ENCODE results near the gene OR52E6. TPM values are rescaled to one million over a fixed set of nuclear protein-coding genes. Genes with fewer than 3 reads are reported as not detected.

The OR52E6 gene
- total RNA-seq, 4 donors from 2014 or later, result not detected

- intact Hi-C loops (cut with DNase I), result no loop called here
- H3K9me3 ChIP-seq, result peaks cover 0 to 4% (median 0%) of the 10 kb centered on the region in 4 donors
- no peak within 1 kb of the TSS for H3K27ac ChIP-seq (replicated peaks in 1 of 4)
- no peak for DNase-seq (ENCODE audit: extremely low spot score)
- TF ChIP-seq, protein P1, sequence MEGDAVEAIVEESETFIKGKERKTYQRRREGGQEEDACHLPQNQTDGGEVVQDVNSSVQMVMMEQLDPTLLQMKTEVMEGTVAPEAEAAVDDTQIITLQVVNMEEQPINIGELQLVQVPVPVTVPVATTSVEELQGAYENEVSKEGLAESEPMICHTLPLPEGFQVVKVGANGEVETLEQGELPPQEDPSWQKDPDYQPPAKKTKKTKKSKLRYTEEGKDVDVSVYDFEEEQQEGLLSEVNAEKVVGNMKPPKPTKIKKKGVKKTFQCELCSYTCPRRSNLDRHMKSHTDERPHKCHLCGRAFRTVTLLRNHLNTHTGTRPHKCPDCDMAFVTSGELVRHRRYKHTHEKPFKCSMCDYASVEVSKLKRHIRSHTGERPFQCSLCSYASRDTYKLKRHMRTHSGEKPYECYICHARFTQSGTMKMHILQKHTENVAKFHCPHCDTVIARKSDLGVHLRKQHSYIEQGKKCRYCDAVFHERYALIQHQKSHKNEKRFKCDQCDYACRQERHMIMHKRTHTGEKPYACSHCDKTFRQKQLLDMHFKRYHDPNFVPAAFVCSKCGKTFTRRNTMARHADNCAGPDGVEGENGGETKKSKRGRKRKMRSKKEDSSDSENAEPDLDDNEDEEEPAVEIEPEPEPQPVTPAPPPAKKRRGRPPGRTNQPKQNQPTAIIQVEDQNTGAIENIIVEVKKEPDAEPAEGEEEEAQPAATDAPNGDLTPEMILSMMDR (IDR thresholded peaks at IDR 0.05), result no peak
- TF ChIP-seq POLR2AphosphoS5 (IDR thresholded peaks at IDR 0.05) (no peak), EP300 (IDR thresholded peaks at IDR 0.05) (no peak), POLR2A (IDR thresholded peaks at IDR 0.05; ENCODE audit: low read depth) (no peak)
- no peak within 1 kb of the TSS for H3K4me3 ChIP-seq
- WGBS, result 76% methylated on average over 3 of the region's 3 CpGs
- H3K4me1 ChIP-seq, result no peaks in the 10 kb centered on the region
- H3K36me3 ChIP-seq, result no peaks in the 10 kb centered on the region
- no peaks in the 10 kb centered on the region for H3K27me3 ChIP-seq
Measured at GRCh38 chr11:5791165-5791564, 50.5 kb downstream of the OR52E6 start, which contains the start of gene OR52N1. OR52N1 (minus strand) TSS chr11:5791265; CDS start chr11:5788816, 2,449 bp downstream.

Other genes starting within 250 kb of the OR52E6 start
- 1 to 10 TPM; 1.8 to 3.4 (median 2.5) TPM for gene TRIM6, start 245.3 kb downstream of the OR52E6 start, total RNA-seq
- 1 to 10 TPM; 3.0 to 5.0 (median 3.9) TPM for gene TRIM34, start 216.9 kb downstream of the OR52E6 start, total RNA-seq
- gene TRIM5, start 156.8 kb downstream of the OR52E6 start, total RNA-seq, result 10 to 100 TPM; 15.9 to 21.5 (median 16.6) TPM
- gene TRIM22, start 152.1 kb downstream of the OR52E6 start, total RNA-seq, result 10 to 100 TPM; 27.1 to 46.6 (median 36.7) TPM
- gene OR56B1, start 105.4 kb downstream of the OR52E6 start, total RNA-seq, result not detected
- gene OR52N4, start 87.7 kb downstream of the OR52E6 start, total RNA-seq, result not detected
- gene OR52N5, start 58.5 kb downstream of the OR52E6 start, total RNA-seq, result under 1 TPM in 1 of 4 donors, not detected in 3; 0.17 TPM
- gene OR52N1, start 50.6 kb downstream of the OR52E6 start, total RNA-seq, result not detected
- gene OR52N2, start 33.0 kb downstream of the OR52E6 start, total RNA-seq, result not detected
- gene OR52E8, start 15.8 kb upstream of the OR52E6 start, total RNA-seq, result not detected
- gene OR52E4, start 38.7 kb upstream of the OR52E6 start, total RNA-seq, result not detected
- not detected for gene OR52E5, start 51.3 kb upstream of the OR52E6 start, total RNA-seq
- not detected for gene OR56A3, start 100.4 kb upstream of the OR52E6 start, total RNA-seq
- gene OR56A5, start 126.6 kb upstream of the OR52E6 start, total RNA-seq, result not detected
- gene OR52L1, start 145.1 kb upstream of the OR52E6 start, total RNA-seq, result not detected
- not detected for gene OR56A4, start 165.0 kb upstream of the OR52E6 start, total RNA-seq
- not detected for gene OR56A1, start 188.9 kb upstream of the OR52E6 start, total RNA-seq